Measurements from ENCODE around the gene SGMS1.
"Not testable (repeated sequence)": the region's sequence is repeated elsewhere in the genome, so short reads cannot be mapped to it uniquely, and the experiment has no call there.

Gene SGMS1

GRCh38 chr10:50456719-50457118 is 167.0 kb downstream of the SGMS1 start:
- DNase-seq: no peak

- no peak for DNase-seq
These were observed 169.8 kb downstream of the SGMS1 start for GRCh38 chr10:50453940-50454339.

GRCh38 chr10:50452603-50453002 is 171.2 kb downstream of the SGMS1 start:
- no peak for DNase-seq

GRCh38 chr10:50447691-50448090 is 176.1 kb downstream of the SGMS1 start:
- DNase-seq: no peak

- not testable (repeated sequence) for DNase-seq
These were observed 178.0 kb downstream of the SGMS1 start for GRCh38 chr10:50445777-50446176.

GRCh38 chr10:50440489-50440888 is 183.3 kb downstream of the SGMS1 start:
- DNase-seq: no peak

- no peak for DNase-seq
These were observed 183.9 kb downstream of the SGMS1 start for GRCh38 chr10:50439806-50440205.

- no peak for DNase-seq
These were observed 184.6 kb downstream of the SGMS1 start for GRCh38 chr10:50439187-50439586.

GRCh38 chr10:50438049-50438936 is 185.5 kb downstream of the SGMS1 start:
- DNase-seq: no peak

- DNase-seq: no peak
These were observed 186.5 kb downstream of the SGMS1 start for GRCh38 chr10:50437248-50437647.

GRCh38 chr10:50436805-50437204 is 187.0 kb downstream of the SGMS1 start:
- DNase-seq: no peak

- no peak for DNase-seq
These were observed 191.3 kb downstream of the SGMS1 start for GRCh38 chr10:50432211-50433009.

GRCh38 chr10:50431791-50432190 is 192.0 kb downstream of the SGMS1 start:
- no peak for DNase-seq

GRCh38 chr10:50431133-50431532 is 192.6 kb downstream of the SGMS1 start:
- DNase-seq: no peak

GRCh38 chr10:50426485-50426884 is 197.3 kb downstream of the SGMS1 start:
- no peak for DNase-seq

GRCh38 chr10:50425215-50425614 is 198.5 kb downstream of the SGMS1 start:
- not testable (repeated sequence) for DNase-seq

GRCh38 chr10:50423448-50423847 is 200.3 kb downstream of the SGMS1 start:
- DNase-seq: no peak

- DNase-seq: no peak
These were observed 201.5 kb downstream of the SGMS1 start for GRCh38 chr10:50422259-50422658.

GRCh38 chr10:50421026-50421719 is 202.6 kb downstream of the SGMS1 start:
- DNase-seq: peak; percentile 0

- DNase-seq: no peak
These were observed 203.6 kb downstream of the SGMS1 start for GRCh38 chr10:50420196-50420595.

- no peak for DNase-seq
These were observed 204.0 kb downstream of the SGMS1 start for GRCh38 chr10:50419756-50420155.

- DNase-seq: no peak
These were observed 204.7 kb downstream of the SGMS1 start for GRCh38 chr10:50419091-50419490.

Measured in NCI-H2171 treated with DMSO at 0.1 percent for 48 hours (cell line).